PC-9 (cell line): ENCODE results near the gene TRMT13. TPM values are rescaled to one million over a fixed set of nuclear protein-coding genes. Genes with fewer than 3 reads are reported as not detected.

Experiments
- BruUV-seq: library from RNA; stranded (reverse); fragments of 400-500 nt; replicated peaks from 2 replicates; lab custom pipeline; 2021; lab: Mats Ljungman, UMichigan
- CTCF ChIA-PET: fragments of 300-600 bp; sonication (Branson Sonifier 250); formaldehyde crosslinking; loops from one replicate; lab custom pipeline; 2022; ENCODE audit warnings: antibody characterized with exemption; lab: Charles Lee
- POLR2A ChIA-PET: fragments of 300-600 bp; sonication (Branson Sonifier 250); formaldehyde crosslinking; loops from one replicate; lab custom pipeline; 2022; ENCODE audit warnings: antibody characterized with exemption; ENCODE audit not compliant: unreplicated experiment; lab: Charles Lee
- DNase-seq, 2 experiments: peaks; one replicate each; pipeline versions ENCODE4 v3.0.0 to v3.0.0-alpha.2; 2015 to 2022; ENCODE audit warnings: mixed read lengths in 1 of 2
- H2AFZ ChIP-seq: fragments of 200-600 bp; sonication (generic); 2 replicates; pipeline ENCODE4 v1.8.1; 2017; ENCODE audit warnings: antibody characterized with exemption
- H3F3A ChIP-seq: fragments of 200-600 bp; sonication (generic); 2 replicates; pipeline ENCODE4 v1.8.1; 2017; ENCODE audit warnings: antibody characterized with exemption, mild to moderate bottlenecking, low read depth; ENCODE audit not compliant: insufficient read depth
- H3K27ac ChIP-seq: fragments of 200-600 bp; sonication (generic); 2 replicates; pipeline ENCODE4 v1.6.1; 2016; ENCODE audit warnings: mixed run types
- H3K27me3 ChIP-seq: fragments of 200-600 bp; sonication (generic); 2 replicates; pipeline ENCODE4 v1.6.1; 2016; ENCODE audit warnings: low read depth, mixed run types; ENCODE audit not compliant: insufficient read depth
- H3K36me3 ChIP-seq: fragments of 200-600 bp; sonication (generic); 2 replicates; pipeline ENCODE4 v1.6.1; 2016; ENCODE audit warnings: low read depth, mixed run types
- H3K4me1 ChIP-seq: fragments of 200-600 bp; sonication (generic); replicated peaks from 2 replicates; pipeline ENCODE4 v1.6.1; 2016; ENCODE audit warnings: mixed run types; ENCODE audit not compliant: insufficient read depth
- H3K4me2 ChIP-seq: fragments of 200-600 bp; sonication (generic); 2 replicates; pipeline ENCODE4 v1.6.1; 2017; ENCODE audit warnings: mixed run types
- H3K4me3 ChIP-seq: fragments of 200-600 bp; sonication (generic); 2 replicates; pipeline ENCODE4 v1.6.1; 2016; ENCODE audit warnings: mixed run types
- H3K79me2 ChIP-seq: fragments of 200-600 bp; sonication (generic); 2 replicates; pipeline ENCODE4 v1.6.1; 2017; ENCODE audit warnings: low read depth, mixed run types
- H3K9me2 ChIP-seq: fragments of 200-600 bp; sonication (generic); 2 replicates; pipeline ENCODE4 v1.8.1; 2017; ENCODE audit warnings: mild to moderate bottlenecking; ENCODE audit not compliant: insufficient read depth
- H3K9me3 ChIP-seq: fragments of 200-600 bp; sonication (generic); 2 replicates; pipeline ENCODE4 v1.8.1; 2016; ENCODE audit warnings: low read depth; ENCODE audit not compliant: insufficient read depth
- H4K20me1 ChIP-seq: fragments of 200-600 bp; sonication (generic); 2 replicates; pipeline ENCODE4 v1.8.1; 2017; ENCODE audit not compliant: insufficient read depth
- EZH2 ChIP-seq: fragments of 200-600 bp; sonication (generic); IDR thresholded peaks from 2 replicates; pipeline ENCODE4 v1.8.0; 2017; ENCODE audit warnings: antibody characterized with exemption, low read depth
- intact Hi-C: fragments of 100-400 bp; cut with micrococcal nuclease; formaldehyde crosslinking; loops from one replicate; pipeline ENCODE4 v1.10.0; 2022; ENCODE audit not compliant: unreplicated experiment
- total RNA-seq: library from RNA; stranded (reverse); gene quantifications from 2 replicates; pipeline ENCODE4 v1.2.3, GENCODE V29; 2021
- TF ChIP-seq, protein P1 (sequence below): fragments of 200-600 bp; sonication (generic); conservative IDR thresholded peaks from 2 replicates; pipeline ENCODE4 v1.6.1; 2017; ENCODE audit warnings: mixed run types, antibody characterized with exemption, mild to moderate bottlenecking, moderate library complexity

The TRMT13 gene
- total RNA-seq, 1 experiment from 2014 or later: 14.2 TPM

DNA sequence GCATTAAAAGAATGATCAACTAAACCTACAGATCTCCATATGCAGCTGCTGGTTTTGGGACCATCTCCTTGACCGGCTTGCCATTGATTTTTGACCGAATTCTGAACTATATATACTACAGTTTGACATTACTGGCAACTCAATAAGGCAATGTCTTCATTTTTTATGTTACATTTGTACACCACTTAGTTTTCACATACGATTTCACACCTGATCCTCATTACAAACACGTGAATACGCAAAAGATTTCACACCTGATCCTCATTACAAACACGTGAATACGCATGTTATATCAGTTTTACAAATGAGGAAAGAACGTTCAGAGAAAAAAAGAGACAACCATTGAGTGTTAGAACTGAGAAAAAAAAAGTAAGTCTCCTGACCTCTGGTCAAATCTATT is 1.3 kb upstream of the TRMT13 start:
- DNase-seq: no peak
- Histone ChIP-seq H4K20me1 (no peaks in the 10 kb centered on the region), H3K9me3 (no peaks in the 10 kb centered on the region), H3K9me2 (no peaks in the 10 kb centered on the region), H2AFZ (peak overlapping the region; percentile 97), H3K79me2 (peaks cover 88% of the 10 kb centered on the region), H3K27me3 (no peaks in the 10 kb centered on the region), H3K4me2 (peak overlapping the region; percentile 89), H3K27ac (no peak overlapping the region), H3K4me3 (peak overlapping the region; percentile 87), H3K36me3 (no peaks in the 10 kb centered on the region), H3K4me1 (peaks cover 34% of the 10 kb centered on the region), H3F3A (peaks cover 6% of the 10 kb centered on the region)
- ChIA-PET CTCF (interaction anchor here (0.7 kb wide), 1 partner anchor 134 kb away, joined by 4 read pairs; the partner anchor contains the start of gene RTCA), POLR2A (no interaction called here)
- intact Hi-C loops: loop anchor here (2.0 to 10.0 kb wide), 5 partner anchors 135 to 763 kb away; partner anchors contain the start of genes CDC14A, EXTL2, RTCA and SLC30A7
- TF ChIP-seq, protein P1, sequence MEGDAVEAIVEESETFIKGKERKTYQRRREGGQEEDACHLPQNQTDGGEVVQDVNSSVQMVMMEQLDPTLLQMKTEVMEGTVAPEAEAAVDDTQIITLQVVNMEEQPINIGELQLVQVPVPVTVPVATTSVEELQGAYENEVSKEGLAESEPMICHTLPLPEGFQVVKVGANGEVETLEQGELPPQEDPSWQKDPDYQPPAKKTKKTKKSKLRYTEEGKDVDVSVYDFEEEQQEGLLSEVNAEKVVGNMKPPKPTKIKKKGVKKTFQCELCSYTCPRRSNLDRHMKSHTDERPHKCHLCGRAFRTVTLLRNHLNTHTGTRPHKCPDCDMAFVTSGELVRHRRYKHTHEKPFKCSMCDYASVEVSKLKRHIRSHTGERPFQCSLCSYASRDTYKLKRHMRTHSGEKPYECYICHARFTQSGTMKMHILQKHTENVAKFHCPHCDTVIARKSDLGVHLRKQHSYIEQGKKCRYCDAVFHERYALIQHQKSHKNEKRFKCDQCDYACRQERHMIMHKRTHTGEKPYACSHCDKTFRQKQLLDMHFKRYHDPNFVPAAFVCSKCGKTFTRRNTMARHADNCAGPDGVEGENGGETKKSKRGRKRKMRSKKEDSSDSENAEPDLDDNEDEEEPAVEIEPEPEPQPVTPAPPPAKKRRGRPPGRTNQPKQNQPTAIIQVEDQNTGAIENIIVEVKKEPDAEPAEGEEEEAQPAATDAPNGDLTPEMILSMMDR: no peak
- no peak for TF ChIP-seq EZH2
- BruUV-seq: no TSS peak

DNA sequence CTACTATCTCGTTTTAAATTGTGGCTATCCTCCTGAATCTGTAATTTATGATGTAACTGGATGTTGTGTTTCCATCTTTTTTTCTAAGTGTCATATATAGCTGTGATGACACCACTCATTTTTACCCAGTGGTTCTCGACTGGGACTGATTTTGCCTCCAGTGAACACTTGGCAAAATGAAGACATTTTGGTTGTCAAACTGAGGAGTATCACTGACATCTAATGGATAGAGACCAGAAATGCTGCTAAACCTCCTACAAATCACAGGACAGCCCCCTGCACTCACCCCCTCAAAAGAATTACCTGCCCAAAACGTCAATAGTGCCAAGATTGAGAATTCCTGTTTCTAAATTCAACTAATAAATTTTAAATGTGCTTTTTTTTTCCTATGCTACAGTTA is 1.9 kb downstream of the TRMT13 start:
- ChIA-PET CTCF (no interaction called here), POLR2A (no interaction called here)
- H3K9me2 ChIP-seq: no peaks in the 10 kb centered on the region
- BruUV-seq: no TSS peak
- no peaks in the 10 kb centered on the region for H3K27me3 ChIP-seq
- TF ChIP-seq, protein P1: no peak
- no peak for TF ChIP-seq EZH2
- H3F3A ChIP-seq: peaks cover 6% of the 10 kb centered on the region
- H3K4me1 ChIP-seq: peaks cover 34% of the 10 kb centered on the region
- no peak overlapping the region for H3K4me3 ChIP-seq
- no peaks in the 10 kb centered on the region for H4K20me1 ChIP-seq
- peaks cover 58% of the 10 kb centered on the region for H3K79me2 ChIP-seq
- peak overlapping the region; percentile 89 for H3K4me2 ChIP-seq
- H3K9me3 ChIP-seq: no peaks in the 10 kb centered on the region
- intact Hi-C loops: loop anchor here (10.0 kb wide), 2 partner anchors 320 to 760 kb away; partner anchors contain the start of genes EXTL2 and SLC30A7
- peaks cover 23% of the 10 kb centered on the region for H3K36me3 ChIP-seq
- H3K27ac ChIP-seq: no peak overlapping the region
- H2AFZ ChIP-seq: no peak overlapping the region
- no peak for DNase-seq

DNA sequence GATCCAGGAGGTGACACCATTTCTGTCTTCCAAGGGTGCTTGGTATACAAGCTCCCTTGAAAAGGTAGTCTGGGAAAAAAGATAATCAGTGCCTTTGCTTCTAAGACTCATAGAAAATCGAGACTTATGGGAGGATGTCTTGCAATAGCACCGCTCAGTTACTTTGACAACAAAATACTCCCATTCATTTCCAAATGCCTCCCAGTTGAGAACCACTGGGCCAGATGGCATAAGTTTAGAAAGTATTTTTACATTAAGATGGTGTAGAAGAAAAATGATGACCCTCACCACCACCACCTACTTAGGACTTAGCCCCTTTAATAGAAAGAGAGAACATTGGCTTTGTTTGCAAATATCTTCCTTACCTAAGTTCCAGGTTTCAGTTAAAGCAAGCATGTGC is 4.6 kb downstream of the TRMT13 start:
- intact Hi-C loops: loop anchor here (10.0 kb wide), 2 partner anchors 317 to 757 kb away; partner anchors contain the start of genes EXTL2 and SLC30A7
- H4K20me1 ChIP-seq: no peaks in the 10 kb centered on the region

More for the DNA sequence above, 4.6 kb downstream of the TRMT13 start:
- BruUV-seq: no TSS peak
- Histone ChIP-seq H3K9me2 (no peaks in the 10 kb centered on the region), H3F3A (peaks cover 6% of the 10 kb centered on the region), H3K27ac (no peak overlapping the region), H3K79me2 (peaks cover 31% of the 10 kb centered on the region), H2AFZ (no peak overlapping the region), H3K27me3 (no peaks in the 10 kb centered on the region), H3K4me1 (peaks cover 16% of the 10 kb centered on the region), H3K9me3 (no peaks in the 10 kb centered on the region), H3K4me3 (no peak overlapping the region), H3K36me3 (peaks cover 50% of the 10 kb centered on the region), H3K4me2 (no peak overlapping the region)
- ChIA-PET POLR2A (no interaction called here), CTCF (interaction anchor here (0.6 kb wide), 1 partner anchor 340 kb away, joined by 3 read pairs; no protein-coding TSS in a partner anchor)
- TF ChIP-seq, protein P1: no peak
- no peak for TF ChIP-seq EZH2
- DNase-seq: no peak
